HG03025 (cell line): ENCODE data around the gene PRND.
"Not testable (repeated sequence)": the region's sequence is repeated elsewhere in the genome, so short reads cannot be mapped to it uniquely, and the experiment has no call there.

ENCODE experiments used
- ATAC-seq: cut with Tn5 transposase; IDR thresholded peaks from one replicate; pipeline ENCODE4 v1.9.1; 2021; ENCODE audit warnings: mild to moderate bottlenecking, moderate library complexity; ENCODE audit not compliant: unreplicated experiment, low FRiP score

The PRND gene, protein sequence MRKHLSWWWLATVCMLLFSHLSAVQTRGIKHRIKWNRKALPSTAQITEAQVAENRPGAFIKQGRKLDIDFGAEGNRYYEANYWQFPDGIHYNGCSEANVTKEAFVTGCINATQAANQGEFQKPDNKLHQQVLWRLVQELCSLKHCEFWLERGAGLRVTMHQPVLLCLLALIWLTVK

DNA sequence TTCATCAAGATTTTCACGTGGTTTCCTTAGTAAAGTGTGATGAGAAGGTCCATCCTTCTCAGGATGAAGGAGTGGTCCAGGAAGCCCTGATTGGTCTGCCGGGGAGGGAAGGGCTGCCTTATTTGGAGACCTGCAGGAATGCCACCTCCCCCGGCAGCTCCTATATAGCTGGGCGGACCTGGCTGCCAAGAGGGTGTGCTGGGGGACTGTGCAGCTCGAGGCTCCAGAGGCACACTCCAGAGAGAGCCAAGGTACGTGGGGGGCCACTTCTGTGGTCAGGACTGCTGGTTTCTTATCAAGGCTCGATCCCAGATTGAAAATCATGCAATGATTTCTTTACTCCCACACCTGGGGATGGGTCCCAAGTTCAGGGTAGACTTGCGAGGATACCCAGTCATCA is at the start of gene PRND:
TSS of gene PRND (plus strand) at position 191 of the 400 bp plus-strand sequence. CDS start 2,643 bp downstream, outside the sequence.
- ATAC-seq = no peak

DNA sequence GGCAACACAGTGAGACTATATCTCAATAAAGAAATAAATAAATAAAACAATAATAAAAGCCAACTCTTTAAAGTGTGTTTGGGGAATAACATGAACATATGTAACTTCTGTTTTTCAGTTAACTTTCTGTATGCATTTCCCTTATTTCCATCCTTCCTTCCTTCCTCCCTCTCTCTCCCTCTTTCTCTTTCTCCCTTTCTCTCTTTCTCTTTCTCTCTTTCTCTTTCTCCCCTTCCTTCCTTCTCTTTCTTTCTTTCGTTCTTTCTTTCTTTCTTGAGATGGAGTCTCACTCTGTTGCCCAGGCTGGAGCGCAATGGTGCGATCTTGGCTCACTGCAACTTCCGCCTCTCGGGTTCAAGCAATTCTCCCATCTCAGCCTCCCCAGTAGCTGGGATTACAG is 48.8 kb upstream of the PRND start:
- ATAC-seq = no peak

DNA sequence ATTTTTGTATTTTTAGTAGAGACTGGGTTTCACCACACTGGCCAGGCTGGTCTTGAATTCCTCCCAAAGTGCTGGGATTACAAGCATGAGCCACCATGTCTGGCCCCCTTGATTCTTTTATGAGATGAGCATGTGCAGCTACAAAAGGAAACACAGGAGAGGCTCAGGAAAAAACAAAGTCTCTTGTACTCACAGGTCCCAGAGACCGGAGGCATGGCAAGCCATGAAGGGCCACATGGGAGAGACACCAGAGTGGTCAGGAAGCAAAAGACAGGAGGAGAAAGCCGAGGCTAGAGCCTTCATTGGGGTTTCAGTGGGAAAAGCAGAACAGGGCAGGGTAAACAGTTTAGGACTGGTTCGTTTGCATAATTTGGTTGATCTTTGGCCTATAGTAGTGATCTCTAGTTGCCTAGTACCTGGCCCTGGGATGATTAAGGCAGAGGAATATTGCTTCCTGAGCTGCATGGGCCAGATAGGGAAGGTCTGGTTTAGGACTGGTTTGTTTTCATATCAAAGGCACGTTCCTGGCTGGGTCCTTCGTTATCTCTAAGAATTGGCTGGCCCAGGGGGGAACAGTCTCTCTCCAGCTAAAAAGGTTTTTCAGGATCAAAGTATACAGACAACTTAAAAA is 48.2 kb upstream of the PRND start:
- ATAC-seq = no peak

DNA sequence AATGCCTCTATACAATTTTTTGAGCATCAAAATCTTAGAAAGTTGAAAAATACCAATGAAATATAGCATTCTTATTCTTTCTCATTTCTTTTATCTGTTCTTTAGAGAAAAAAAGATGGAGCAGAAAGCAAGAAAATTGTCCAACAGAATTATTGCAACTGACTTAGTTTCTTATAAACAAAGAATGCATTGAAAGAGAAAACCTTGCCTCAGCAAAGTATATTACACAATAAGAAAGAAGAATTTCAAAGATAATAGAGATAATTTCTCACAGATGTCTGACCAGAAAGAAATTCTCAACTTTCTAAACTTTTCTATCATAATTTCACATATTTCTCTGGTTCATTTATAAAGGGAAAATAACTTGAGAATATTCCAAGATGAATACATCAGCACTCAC is 47.0 kb upstream of the PRND start:
- ATAC-seq = no peak

DNA sequence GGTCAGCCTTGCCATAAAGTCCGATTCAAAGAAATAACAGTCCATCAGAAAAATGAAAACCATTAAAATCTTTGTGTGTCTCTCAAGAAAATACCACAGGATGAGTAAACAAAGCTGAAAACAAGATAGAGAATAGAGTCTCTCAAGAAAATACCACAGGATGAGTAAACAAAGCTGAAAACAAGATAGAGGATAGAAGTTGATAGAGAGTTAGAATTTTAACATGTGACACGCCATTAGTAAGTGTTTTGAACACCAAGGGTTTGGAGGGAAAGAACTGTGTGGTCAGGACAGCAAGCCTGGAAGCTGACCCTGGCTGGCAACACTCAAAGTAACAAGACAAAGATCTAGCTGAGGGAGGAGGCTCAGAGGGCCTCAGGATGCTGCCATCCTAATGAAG is 43.9 kb upstream of the PRND start:
- ATAC-seq = no peak

DNA sequence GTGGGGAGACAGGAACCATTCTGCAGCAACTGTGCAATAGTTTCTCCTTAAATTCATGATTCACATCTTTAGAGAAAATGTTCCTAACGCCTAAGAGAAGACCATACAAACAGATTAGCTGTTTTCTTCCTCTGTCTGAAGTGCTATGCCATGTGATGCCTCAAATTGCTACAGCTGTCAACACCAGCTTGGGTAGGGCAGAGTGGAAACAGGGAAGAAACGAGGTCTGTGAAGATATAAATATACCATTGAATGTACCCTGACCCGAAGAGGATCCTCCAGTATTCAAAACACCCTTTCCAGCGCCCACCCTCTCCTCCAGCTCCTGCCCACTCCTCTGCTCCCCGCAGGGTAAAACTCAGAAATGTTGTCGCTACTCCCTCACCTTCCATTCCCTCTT is 40.3 kb upstream of the PRND start:
- no peak for ATAC-seq

DNA sequence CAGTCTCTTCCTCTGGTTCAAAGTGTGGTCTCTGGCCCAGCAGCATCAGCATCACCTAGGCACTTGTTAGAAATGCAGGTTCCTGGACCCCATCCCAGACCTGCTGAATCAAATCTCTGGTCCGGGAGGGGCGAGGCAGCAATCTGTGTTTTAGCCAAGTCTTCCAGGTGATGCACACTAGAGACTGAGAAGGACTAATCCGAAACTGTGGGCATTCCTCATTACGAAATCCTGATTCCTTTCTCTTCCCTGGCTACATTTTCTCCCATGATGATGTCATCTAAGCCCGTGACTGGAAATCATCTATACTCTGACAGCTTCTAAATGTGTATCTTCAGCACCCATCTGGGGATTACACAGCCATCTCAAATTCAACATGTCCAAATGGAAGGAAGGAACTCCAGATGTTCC is 39.7 kb upstream of the PRND start:
- no peak for ATAC-seq

DNA sequence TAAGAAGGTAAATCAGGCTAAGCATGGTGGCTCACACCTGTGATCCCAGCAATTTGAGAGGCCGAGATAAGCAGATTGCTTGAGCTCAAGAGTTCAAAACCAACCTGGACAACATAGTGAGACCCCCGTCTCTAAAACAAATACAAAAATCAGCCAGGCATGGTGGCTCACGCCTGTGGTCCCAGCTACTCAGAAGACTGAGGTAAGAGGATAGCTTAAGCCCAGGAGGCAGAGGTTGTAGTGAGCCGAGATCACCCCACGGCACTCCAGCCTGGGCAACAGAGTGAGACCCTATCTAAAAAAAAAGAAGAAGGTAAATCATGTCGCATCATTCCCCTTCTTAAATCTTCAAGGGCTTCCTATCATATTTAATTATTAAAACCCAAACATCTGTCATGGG is 39.0 kb upstream of the PRND start:
- ATAC-seq = no peak

DNA sequence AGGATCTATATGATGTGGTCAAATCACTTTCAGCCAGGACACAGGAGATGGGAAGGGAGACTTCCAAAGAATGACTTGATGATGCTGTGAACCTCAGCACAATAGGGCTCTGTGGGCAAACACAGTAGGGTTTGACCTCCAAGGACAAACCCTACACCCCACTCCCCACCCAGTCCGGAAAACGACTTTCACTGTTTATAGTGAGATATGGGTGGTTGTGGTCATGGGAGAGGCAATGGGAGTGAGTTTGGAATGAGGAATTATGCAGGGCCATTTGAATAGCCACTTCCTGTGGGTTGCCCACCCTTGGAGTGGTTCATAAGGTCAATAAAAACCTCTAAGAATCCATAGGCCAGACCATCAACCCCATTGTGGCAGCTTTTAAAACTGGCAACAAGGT is 38.4 kb upstream of the PRND start:
- ATAC-seq = no peak

DNA sequence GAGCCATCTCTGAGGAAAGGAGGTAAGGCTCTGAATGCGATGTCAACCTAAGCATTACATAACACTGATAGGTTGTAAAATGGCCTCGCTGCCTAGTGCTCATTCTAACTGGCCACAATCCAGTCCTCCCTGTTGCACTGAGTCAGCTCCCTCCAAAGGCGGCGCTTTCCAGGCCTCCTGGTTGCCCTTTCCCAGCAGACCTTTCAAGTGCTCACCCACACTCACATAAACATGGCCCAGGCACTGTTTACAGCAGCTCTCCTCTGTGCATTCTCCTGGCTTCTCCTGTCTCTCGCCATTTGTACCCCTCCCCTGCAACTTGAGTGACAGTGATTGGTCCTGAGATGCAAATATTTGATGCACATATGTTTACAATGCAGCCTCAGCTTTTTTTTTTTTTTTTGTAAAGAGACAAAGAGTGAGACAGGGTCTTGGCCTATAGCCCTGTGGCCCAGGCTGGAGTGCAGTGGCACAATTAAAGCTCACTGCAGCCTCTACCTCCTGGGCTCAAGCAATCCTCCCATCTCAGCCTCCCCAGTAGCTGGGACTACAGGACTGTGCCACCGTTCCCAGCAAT is 36.8 kb upstream of the PRND start:
- ATAC-seq = no peak

DNA sequence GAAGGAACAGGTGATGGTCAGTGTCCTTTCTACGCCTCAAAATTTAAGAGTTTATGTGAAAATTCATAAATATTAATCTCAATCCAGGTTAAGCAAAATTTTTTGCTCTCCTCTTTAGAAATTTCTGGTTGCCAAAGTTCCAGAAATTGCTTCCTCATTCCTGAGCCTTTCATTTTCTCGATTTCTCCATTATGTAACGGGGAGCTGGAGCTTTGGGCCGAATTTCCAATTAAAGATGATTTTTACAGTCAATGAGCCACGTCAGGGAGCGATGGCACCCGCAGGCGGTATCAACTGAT is 35.8 kb upstream of the PRND start:
- no peak for ATAC-seq

DNA sequence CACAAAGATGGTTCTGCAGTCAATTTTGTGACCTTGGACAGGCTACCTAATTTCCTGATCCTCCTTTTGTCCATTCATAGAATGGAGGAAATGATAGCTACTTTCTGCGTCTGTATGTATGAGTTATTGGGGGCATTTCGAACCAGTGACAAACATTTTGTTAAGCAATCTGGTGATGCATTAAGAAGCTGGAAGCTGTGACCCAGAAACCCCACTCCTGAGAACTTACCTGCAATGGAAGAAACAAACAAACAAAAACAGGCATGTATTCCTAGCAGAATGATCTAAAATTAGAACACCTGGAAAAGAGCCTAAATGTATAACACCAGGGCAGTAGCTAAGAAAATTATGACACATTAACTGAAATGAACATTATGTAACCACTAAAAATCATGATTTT is 33.4 kb upstream of the PRND start:
- no peak for ATAC-seq

DNA sequence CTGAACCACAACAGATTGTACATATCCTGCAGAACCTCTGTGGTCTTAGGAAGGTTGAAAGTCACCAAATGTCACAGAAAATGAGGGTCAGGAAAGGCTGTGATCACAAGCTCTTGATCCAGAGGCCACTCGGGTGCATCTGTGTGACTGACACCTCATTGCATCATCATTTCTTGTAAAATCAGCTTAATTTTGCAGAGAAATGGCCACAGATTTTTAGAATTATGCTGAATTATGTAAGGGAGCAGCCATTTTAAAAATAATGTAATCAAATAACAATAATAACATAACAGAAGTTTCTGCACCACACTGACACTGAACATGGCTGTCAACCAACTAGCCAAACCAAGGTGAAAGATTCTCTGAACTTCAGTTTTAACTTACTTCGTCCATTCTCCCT is 32.5 kb upstream of the PRND start:
- ATAC-seq = no peak

DNA sequence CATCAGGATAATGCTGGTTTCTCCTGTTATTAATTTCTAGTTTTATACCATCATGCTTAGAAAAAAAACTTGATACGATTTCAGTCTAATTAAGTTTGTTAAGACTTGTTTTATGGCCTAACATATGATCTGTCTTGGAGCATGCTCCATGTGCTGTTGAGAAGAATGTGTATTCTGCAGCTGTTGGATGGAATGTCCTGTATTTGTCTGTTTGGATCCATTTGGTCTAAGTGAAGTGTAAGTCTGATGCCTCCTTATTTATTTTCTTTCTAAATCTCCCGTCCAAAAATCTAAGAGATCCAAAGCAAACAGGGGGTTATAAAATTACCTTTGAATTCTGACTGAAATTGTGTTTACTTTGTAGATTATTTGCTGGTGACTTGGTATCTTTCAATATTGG is 30.0 kb upstream of the PRND start:
- ATAC-seq = no peak

DNA sequence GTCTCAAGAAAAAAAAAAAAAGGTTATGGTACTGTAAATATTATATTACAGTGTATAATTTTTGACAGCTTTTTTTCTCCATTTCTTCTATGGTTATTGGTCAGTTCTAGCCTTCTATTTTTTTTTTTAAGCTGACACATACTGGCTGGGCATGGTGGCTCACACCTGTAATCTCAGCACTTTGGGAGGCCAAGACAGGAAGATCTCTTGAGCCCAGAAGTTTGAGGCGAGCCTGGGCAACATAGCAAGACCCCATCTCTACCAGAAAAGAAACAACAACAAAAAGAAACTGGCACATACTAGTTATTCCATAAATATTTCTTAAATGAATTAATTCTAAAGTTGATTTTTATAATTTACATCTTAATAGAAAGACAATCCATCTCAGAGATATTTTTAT is 27.6 kb upstream of the PRND start:
- ATAC-seq = no peak

DNA sequence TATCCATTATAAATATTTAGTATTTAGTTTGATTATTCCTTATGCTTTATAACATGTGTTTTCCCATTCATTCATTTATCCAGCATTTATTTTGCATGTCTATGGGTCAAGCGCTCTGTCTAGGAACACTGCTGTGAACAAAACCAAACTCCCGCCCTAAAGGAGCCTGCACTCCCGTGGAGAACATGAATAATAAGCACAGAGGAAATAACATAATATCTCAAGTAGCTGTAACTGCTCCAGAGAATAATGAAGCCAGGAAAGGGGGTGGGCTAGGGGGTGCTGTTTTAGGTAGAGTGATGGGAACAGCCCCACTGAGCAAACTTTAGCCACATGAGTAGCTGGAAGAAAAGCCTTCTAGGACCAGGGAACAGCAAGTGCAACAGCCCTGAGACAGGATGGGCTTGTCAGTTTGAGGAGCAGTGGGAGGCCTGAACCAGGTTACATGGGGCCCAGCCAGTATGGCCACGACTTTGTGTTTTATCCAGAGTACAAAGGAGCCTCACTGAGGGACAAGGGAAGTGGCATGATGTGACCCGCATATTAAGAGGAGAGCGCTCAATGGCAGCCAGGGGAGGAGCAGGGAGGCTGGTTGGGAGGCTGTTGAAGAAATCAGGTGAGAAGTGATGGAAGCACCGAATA is 24.4 kb upstream of the PRND start:
- no peak for ATAC-seq

DNA sequence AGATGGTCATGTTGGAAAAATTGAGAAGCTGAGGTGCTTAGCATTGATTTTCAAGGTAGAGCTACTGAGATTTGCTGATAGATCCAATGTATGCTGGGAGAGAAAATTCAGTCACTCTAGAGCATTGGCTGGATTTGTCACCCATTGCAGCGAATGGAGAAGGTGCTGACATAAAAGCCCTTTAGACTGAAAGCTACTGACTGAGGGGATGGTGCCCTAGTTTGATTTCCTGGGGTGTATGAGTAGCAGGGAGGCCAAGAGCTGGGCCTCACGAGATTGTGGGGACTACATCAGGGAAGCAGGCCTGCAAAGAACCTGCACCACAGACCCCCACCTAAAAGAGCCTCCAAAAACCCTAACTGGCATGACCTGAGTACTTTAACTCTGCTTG is 23.9 kb upstream of the PRND start:
- ATAC-seq = no peak

DNA sequence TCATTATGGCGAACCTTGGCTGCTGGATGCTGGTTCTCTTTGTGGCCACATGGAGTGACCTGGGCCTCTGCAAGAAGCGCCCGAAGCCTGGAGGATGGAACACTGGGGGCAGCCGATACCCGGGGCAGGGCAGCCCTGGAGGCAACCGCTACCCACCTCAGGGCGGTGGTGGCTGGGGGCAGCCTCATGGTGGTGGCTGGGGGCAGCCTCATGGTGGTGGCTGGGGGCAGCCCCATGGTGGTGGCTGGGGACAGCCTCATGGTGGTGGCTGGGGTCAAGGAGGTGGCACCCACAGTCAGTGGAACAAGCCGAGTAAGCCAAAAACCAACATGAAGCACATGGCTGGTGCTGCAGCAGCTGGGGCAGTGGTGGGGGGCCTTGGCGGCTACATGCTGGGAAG is 22.5 kb upstream of the PRND start:
- no peak for ATAC-seq

DNA sequence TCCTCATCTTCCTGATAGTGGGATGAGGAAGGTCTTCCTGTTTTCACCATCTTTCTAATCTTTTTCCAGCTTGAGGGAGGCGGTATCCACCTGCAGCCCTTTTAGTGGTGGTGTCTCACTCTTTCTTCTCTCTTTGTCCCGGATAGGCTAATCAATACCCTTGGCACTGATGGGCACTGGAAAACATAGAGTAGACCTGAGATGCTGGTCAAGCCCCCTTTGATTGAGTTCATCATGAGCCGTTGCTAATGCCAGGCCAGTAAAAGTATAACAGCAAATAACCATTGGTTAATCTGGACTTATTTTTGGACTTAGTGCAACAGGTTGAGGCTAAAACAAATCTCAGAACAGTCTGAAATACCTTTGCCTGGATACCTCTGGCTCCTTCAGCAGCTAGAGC is 21.8 kb upstream of the PRND start:
- no peak for ATAC-seq

DNA sequence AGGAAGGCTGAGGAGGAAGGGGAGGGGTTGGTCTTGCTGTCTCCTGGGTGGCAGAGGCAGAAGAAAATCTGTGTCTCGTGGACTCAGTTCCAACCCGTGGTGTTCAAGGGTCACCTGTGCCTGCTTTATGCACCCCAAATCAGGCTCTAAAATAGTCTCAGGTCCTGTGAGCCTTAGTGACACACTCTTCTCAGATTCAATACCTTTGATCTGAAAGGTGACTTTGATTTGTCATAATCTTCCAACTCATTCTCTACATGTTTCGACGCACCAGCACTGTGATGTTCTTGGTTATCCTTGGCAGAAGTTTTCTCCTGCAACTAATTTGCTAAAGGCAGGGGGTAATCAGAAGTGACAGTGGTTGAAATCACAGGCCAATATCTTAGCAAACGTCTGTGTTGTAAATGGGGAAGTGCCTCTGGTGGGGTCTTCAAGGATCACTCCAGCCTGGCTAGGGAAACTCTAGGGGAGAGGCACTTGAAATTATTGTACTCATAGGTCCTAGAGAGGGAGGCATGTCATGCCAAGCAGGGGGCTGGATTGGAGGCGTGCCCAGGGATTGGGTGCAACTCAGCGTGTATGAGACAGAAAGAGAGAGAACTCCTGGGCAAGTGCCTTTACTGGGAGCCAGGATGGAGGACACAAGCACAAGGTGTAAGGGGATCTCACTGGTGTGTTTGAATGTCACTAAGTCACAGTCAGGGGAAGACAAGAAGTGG is 19.0 kb upstream of the PRND start:
- no peak for ATAC-seq

DNA sequence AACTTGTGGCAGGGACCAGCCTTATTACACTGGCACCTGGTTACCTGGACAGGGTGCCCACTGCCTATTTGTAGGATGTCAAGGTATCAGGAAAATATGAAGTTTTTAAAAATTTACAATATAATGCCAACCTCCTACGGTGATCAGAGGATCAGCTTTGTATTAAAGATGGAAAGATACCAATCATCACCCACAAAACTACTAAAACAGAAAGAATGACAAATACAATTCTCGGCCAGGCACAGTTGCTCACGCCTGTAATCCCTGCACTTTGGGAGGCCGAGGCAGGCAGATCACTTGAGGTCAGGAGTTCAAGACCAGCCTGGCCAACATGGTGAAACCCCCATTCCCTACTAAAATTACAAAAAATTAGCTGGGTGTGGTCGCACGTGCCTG is 18.4 kb upstream of the PRND start:
- ATAC-seq = no peak

DNA sequence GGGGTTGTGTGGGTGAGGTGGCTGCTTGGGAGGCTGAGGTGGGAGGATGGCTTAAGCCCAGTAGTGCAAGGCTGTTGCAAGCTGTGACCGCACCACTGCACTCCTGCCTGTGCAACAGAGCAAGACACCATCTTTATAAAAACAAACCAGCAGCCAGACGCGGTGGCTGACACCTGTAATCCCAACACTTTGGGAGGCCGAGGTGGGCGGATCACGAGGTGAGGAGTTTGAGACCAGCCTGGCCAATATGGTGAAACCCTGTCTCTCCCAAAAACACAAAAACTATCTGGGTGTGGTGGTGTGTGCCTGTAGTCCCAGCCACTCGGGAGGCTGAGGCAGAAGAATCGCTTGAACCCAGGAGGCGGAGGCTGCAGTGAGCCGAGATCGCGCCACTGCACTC is 14.8 kb upstream of the PRND start:
- ATAC-seq = not testable (repeated sequence)
